ENCODE data around the gene BICRAL.
A peak's percentile ranks its signal among the peaks of the same experiment; 100 is the strongest.
"Not testable (repeated sequence)": the region's sequence is repeated elsewhere in the genome, so short reads cannot be mapped to it uniquely, and the experiment has no call there.

BICRAL gene

DNA sequence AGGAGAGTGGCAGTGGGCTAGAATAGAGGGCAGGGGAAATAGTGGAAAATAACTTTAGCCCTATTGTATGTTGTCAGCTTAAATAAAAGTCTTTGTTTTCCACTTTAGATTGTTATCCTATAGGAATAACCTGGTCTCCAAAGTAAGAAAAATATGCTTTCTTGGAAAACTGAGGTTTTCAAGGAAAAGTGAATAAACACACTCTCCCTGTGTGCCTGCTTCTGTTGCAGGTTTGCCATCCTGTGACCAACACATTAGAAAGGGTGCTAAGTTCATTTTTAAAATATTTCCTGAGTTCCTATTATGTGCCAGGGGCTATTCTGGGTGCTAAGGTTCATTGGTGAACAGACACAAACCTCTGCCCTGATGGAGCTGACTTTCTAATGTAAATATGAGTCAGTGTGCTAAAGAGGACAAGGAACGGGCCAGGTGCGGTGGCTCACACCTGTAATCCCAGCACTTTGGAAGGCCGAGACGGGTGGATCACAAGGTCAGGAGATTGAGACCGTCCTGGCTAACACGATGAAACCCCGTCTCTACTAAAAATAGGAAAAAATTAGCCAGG is 23.5 kb downstream of the BICRAL start:
- Histone ChIP-seq H3K9ac (ENCODE audit: low read length in 2 of 2) (no peak overlapping the region), H3K27me3 (ENCODE audit: control insufficient read depth in 1 of 2, insufficient read depth in 2 of 2, low read length in 2 of 2) (no peaks in the 10 kb centered on the region), H3K9me3 (ENCODE audit: control insufficient read depth in 2 of 2, low read length in 2 of 2) (no peaks in the 10 kb centered on the region), H3K4me3 (ENCODE audit: low read length in 2 of 2) (no peak overlapping the region), H3K4me1 (ENCODE audit: control insufficient read depth, insufficient read depth, low read length) (peaks cover under 1% of the 10 kb centered on the region), H3K36me3 (ENCODE audit: control insufficient read depth in 2 of 2, insufficient read depth in 2 of 2, low read length in 2 of 2) (peaks cover 0 to under 1% of the 10 kb centered on the region in 2 donors), H3K27ac (ENCODE audit: low read length) (no peak overlapping the region)

DNA sequence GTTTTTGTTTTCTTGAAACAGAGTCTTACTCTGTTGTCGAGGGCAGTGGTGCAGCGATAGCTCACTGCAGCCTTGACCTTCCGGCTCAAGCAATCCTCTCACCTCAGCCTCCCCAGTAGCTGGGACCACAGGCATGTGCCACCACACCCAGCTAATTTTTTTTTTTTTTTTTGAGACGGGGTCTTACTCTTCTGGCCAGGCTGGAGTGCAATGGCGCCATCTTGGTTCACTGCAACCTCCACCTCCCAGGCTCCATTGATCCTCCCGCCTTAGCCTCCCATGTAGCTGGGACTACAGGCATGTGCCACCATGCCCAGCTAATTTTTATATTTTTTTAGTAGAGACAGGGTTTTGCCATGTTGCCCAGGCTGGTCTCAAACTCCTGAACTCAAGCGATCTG is 24.5 kb downstream of the BICRAL start:
- not testable (repeated sequence) for H3K36me3 ChIP-seq (ENCODE audit: control insufficient read depth in 2 of 2, insufficient read depth in 2 of 2, low read length in 2 of 2); H3K9ac ChIP-seq (ENCODE audit: low read length in 2 of 2); H3K27ac ChIP-seq (ENCODE audit: low read length); H3K4me1 ChIP-seq (ENCODE audit: control insufficient read depth, insufficient read depth, low read length); H3K4me3 ChIP-seq (ENCODE audit: low read length in 2 of 2); H3K9me3 ChIP-seq (ENCODE audit: control insufficient read depth in 2 of 2, low read length in 2 of 2); H3K27me3 ChIP-seq (ENCODE audit: control insufficient read depth in 1 of 2, insufficient read depth in 2 of 2, low read length in 2 of 2)

DNA sequence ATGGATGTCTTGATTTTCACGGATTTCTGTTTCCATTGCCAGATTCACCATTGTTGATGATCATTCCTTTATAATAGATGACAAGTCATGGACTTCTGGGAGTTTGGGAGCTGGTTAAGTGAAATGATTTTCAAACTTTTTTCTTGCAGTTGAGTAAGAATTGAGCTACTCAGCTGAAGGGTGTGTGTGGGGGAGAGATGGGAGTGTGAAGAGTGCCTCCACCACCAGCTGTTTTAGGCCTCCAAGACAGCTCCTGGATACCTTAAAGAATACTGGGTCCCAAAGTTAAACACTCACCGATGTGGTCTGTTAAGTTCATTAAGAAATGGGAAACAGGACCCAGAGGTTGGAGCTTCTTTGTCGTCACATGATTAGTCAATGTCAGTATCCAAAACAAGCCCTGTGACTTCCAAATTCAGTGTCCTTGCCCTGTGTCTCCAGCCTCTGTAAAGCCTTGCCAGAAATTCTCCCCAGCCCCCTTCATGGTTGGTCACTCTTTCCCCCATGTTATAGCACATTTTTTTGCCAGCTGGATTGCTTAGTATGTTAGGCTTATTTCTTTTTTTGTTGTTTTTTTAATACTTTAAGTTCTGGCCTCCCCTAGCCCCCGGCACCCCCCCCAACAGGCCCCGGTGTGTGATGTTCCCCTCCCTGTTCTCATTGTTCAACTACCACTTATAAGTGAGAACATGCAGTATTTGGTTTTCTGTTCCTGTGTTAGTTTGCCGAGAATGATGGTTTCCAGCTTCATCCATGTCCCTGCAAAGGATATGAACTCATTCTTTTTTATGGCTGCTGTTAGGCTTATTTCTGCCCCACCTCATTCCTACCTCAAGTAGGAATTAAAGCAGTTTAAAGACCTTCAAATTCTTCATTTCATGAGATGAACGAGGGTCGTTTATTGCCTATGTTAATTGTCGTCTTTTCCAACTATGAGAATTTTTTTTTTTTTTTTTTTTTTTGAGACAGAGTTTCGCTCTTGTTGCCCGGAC is 26.9 kb downstream of the BICRAL start:
- Histone ChIP-seq H3K9me3 (ENCODE audit: control insufficient read depth in 2 of 2, low read length in 2 of 2) (no peaks in the 10 kb centered on the region), H3K27ac (ENCODE audit: low read length) (no peak overlapping the region)

DNA sequence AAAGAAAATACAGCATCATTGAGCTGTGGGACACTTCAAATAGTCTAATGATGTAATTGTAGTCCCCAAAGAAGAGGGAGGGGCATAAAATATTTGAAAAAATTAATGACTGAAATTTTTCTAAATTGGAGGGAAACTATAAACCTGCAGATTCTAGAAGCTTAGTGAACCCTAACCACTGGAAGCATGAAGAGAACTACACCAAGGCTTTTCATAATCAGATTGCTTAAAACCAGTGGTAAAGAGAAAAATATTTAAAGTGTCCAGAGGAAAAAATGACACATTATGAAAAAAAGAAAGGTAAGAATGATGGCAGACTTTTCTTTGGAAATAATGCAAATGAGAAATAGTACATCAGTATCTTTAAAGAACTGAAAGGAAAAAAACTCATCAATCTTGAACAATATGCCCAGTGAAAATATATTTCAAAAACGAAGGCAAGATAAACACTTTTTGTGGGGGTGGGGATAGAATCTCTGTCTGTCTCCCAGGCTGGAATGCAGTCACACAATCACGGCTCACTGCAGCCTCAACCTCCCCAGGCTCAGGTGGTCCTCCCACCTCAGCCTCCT is 31.3 kb downstream of the BICRAL start:
- no peak overlapping the region for H3K27ac ChIP-seq (ENCODE audit: low read length)
- H3K4me1 ChIP-seq (ENCODE audit: control insufficient read depth, insufficient read depth, low read length): no peaks in the 10 kb centered on the region
- H3K9me3 ChIP-seq (ENCODE audit: control insufficient read depth in 2 of 2, low read length in 2 of 2): no peaks in the 10 kb centered on the region
- H3K4me3 ChIP-seq (ENCODE audit: low read length in 2 of 2): no peak overlapping the region
- no peaks in the 10 kb centered on the region for H3K27me3 ChIP-seq (ENCODE audit: control insufficient read depth in 1 of 2, insufficient read depth in 2 of 2, low read length in 2 of 2)
- H3K9ac ChIP-seq (ENCODE audit: low read length in 2 of 2): no peak overlapping the region
- peaks cover 0 to 8% of the 10 kb centered on the region in 2 donors for H3K36me3 ChIP-seq (ENCODE audit: control insufficient read depth in 2 of 2, insufficient read depth in 2 of 2, low read length in 2 of 2)

More for the DNA sequence above, 26.9 kb downstream of the BICRAL start:
- Histone ChIP-seq H3K4me3 (ENCODE audit: low read length in 2 of 2) (no peak overlapping the region), H3K36me3 (ENCODE audit: control insufficient read depth in 2 of 2, insufficient read depth in 2 of 2, low read length in 2 of 2) (peaks cover 0 to 8% of the 10 kb centered on the region in 2 donors), H3K9ac (ENCODE audit: low read length in 2 of 2) (no peak overlapping the region), H3K27me3 (ENCODE audit: control insufficient read depth in 1 of 2, insufficient read depth in 2 of 2, low read length in 2 of 2) (no peaks in the 10 kb centered on the region), H3K4me1 (ENCODE audit: control insufficient read depth, insufficient read depth, low read length) (no peaks in the 10 kb centered on the region)

DNA sequence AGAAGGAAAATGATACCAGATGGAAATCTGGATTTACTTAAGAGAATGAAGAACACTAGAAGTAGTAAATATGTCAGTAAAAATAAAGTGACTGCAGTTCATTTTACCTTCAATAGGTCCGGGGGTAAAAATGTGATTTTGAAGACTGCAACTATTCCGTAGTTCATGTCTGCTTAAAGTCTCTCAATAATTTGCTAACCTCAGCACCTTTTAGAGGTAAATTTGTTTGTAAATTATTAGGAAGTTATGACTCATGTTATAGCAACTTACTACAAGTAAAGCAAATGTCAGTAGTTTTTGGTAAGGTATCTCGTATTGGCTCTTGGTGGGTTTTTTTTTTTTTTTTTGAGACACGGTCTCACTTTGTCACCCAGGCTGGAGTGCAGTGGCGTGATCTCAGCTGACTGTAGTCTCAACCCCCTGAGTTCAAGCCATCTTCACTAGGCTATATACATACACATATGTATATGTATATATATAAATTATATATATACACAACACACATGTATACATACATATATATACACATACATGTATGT is 32.1 kb downstream of the BICRAL start:
- Histone ChIP-seq H3K4me3 (ENCODE audit: low read length in 2 of 2) (no peak overlapping the region), H3K9me3 (ENCODE audit: control insufficient read depth in 2 of 2, low read length in 2 of 2) (no peaks in the 10 kb centered on the region), H3K9ac (ENCODE audit: low read length in 2 of 2) (no peak overlapping the region), H3K27me3 (ENCODE audit: control insufficient read depth in 1 of 2, insufficient read depth in 2 of 2, low read length in 2 of 2) (no peaks in the 10 kb centered on the region), H3K27ac (ENCODE audit: low read length) (no peak overlapping the region), H3K4me1 (ENCODE audit: control insufficient read depth, insufficient read depth, low read length) (no peaks in the 10 kb centered on the region), H3K36me3 (ENCODE audit: control insufficient read depth in 2 of 2, insufficient read depth in 2 of 2, low read length in 2 of 2) (peaks cover 0 to 8% of the 10 kb centered on the region in 2 donors)

DNA sequence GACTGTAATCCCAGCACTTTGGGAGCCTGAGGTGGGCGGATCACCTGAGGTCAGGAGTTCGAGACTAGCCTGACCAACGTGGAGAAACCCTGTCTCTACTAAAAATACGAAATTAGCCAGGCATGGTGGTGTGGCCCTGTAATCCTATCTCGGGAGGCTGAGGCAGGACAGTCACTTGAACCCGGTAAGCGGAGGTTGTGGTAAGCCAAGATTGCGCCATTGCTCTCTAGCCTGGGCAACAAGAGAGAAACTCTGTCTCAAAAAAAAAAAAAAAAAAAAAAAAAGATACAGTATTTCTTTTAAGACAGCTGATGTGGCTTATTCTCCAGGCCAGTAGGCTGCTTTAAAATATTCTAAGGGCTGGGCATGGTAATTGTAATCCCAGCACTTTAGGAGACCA is 33.9 kb downstream of the BICRAL start:
- H3K9me3 ChIP-seq (ENCODE audit: control insufficient read depth in 2 of 2, low read length in 2 of 2); H3K9ac ChIP-seq (ENCODE audit: low read length in 2 of 2); H3K27ac ChIP-seq (ENCODE audit: low read length); H3K4me3 ChIP-seq (ENCODE audit: low read length in 2 of 2); H3K4me1 ChIP-seq (ENCODE audit: control insufficient read depth, insufficient read depth, low read length); H3K36me3 ChIP-seq (ENCODE audit: control insufficient read depth in 2 of 2, insufficient read depth in 2 of 2, low read length in 2 of 2); H3K27me3 ChIP-seq (ENCODE audit: control insufficient read depth in 1 of 2, insufficient read depth in 2 of 2, low read length in 2 of 2): not testable (repeated sequence)

DNA sequence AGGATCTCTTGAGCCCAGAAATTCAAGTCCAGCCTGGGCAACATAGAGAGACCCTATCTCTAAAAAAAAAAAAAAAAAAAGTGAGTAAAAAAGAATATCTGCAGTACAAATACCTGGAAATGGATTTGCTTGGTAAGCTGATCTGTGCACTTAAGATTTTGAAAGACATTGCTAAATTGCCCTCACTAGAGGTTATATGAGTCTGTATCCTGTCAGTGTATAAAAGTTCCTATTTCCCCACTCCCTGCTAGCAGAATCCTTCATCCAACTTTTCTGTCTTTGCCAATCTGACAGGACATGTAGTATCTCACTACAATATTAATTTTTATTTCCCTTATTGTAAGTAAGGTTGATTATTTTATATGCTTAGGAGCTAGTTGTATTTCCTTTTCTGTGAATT is 36.1 kb downstream of the BICRAL start:
- Histone ChIP-seq H3K27me3 (ENCODE audit: control insufficient read depth in 1 of 2, insufficient read depth in 2 of 2, low read length in 2 of 2) (no peaks in the 10 kb centered on the region), H3K4me3 (ENCODE audit: low read length in 2 of 2) (no peak overlapping the region), H3K9me3 (ENCODE audit: control insufficient read depth in 2 of 2, low read length in 2 of 2) (no peaks in the 10 kb centered on the region), H3K27ac (ENCODE audit: low read length) (no peak overlapping the region), H3K36me3 (ENCODE audit: control insufficient read depth in 2 of 2, insufficient read depth in 2 of 2, low read length in 2 of 2) (peaks cover 0 to 3% of the 10 kb centered on the region in 2 donors), H3K4me1 (ENCODE audit: control insufficient read depth, insufficient read depth, low read length) (peaks cover 15% of the 10 kb centered on the region), H3K9ac (ENCODE audit: low read length in 2 of 2) (no peak overlapping the region)

DNA sequence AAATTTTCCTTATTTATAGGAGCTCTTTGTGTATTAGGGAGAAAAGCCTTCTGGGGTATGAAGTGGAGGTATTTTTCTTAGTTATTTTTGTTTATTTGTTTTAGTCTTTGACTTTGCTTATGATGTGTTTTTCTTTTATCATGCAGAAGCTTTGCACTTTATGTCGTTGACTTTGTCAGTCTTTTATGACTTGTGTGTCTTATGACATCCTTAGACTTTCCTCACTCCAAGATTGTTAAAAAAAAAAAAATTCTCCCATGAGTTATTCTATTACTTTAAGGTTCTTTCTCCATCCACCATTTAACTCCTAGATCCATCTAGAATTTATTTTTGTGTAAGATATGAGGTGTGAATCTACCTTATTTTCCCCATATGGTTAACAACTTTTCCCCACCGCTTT is 36.6 kb downstream of the BICRAL start:
- Histone ChIP-seq H3K27ac (ENCODE audit: low read length) (no peak overlapping the region), H3K4me1 (ENCODE audit: control insufficient read depth, insufficient read depth, low read length) (peaks cover 15% of the 10 kb centered on the region), H3K9me3 (ENCODE audit: control insufficient read depth in 2 of 2, low read length in 2 of 2) (no peaks in the 10 kb centered on the region), H3K27me3 (ENCODE audit: control insufficient read depth in 1 of 2, insufficient read depth in 2 of 2, low read length in 2 of 2) (no peaks in the 10 kb centered on the region), H3K36me3 (ENCODE audit: control insufficient read depth in 2 of 2, insufficient read depth in 2 of 2, low read length in 2 of 2) (peaks cover 0 to 5% of the 10 kb centered on the region in 2 donors), H3K4me3 (ENCODE audit: low read length in 2 of 2) (no peak overlapping the region), H3K9ac (ENCODE audit: low read length in 2 of 2) (no peak overlapping the region)

DNA sequence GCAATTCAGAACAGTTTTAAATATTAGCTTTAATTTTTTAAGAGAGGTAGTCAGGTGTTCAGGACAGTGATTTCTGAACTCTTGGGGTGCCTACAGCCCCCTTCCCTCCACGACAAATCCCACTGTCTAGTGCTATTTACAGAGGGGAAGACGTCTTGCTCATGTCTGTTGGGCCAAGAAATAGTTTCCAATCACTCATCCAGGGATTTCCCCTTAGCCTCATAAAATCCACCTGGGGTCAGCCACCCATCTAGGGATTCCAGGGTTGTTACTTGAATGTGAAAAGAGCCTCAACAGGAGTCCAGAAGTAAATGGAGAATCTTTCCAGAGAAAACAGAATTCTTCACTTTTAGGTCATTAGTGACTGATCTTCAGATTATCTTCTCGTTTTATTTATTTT is 37.0 kb downstream of the BICRAL start:
- no peaks in the 10 kb centered on the region for H3K27me3 ChIP-seq (ENCODE audit: control insufficient read depth in 1 of 2, insufficient read depth in 2 of 2, low read length in 2 of 2)
- H3K4me3 ChIP-seq (ENCODE audit: low read length in 2 of 2): no peak overlapping the region
- H3K4me1 ChIP-seq (ENCODE audit: control insufficient read depth, insufficient read depth, low read length): peaks cover 15% of the 10 kb centered on the region
- no peak overlapping the region for H3K9ac ChIP-seq (ENCODE audit: low read length in 2 of 2)
- H3K27ac ChIP-seq (ENCODE audit: low read length): no peak overlapping the region
- peaks cover 0 to 5% of the 10 kb centered on the region in 2 donors for H3K36me3 ChIP-seq (ENCODE audit: control insufficient read depth in 2 of 2, insufficient read depth in 2 of 2, low read length in 2 of 2)
- no peaks in the 10 kb centered on the region for H3K9me3 ChIP-seq (ENCODE audit: control insufficient read depth in 2 of 2, low read length in 2 of 2)

DNA sequence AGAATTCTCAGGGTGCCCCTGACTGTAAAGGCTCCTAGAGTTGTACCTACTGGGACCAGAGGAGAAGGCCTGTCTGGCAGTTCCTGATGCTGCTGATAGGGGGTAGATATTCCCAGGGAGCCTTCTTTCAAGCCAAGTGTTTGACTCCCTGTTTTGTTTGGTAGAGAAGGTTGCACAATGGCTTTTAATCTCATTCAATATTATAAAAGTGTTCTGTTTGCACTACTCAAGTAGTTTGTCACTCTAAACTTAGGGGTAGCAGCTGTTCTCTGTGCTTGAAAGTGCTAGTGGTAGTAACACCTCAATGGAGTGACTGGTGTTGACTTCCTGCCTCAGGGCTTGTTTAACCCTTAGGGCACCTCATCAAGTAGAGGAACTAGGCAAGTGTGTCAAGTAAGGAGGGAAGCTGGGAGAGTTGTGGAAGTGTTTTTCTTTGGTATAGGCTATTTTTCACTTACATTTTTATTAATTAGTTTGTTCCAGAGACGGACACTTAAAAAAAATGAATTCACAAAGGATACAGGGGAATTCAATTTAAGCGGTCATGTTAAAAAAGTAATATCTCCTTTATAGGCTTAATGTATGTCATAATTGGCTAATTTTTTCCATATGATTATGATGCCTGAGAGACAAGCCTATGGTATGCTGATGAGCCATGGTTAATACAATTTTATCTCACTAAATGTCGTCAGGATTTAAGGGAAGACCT is 38.1 kb downstream of the BICRAL start:
- Histone ChIP-seq H3K27me3 (ENCODE audit: control insufficient read depth in 1 of 2, insufficient read depth in 2 of 2, low read length in 2 of 2) (no peaks in the 10 kb centered on the region), H3K4me3 (ENCODE audit: low read length in 2 of 2) (peak overlapping the region in 1 of 2 donors; percentile 68), H3K27ac (ENCODE audit: low read length) (peak overlapping the region; percentile 81), H3K9me3 (ENCODE audit: control insufficient read depth in 2 of 2, low read length in 2 of 2) (no peaks in the 10 kb centered on the region), H3K9ac (ENCODE audit: low read length in 2 of 2) (no peak overlapping the region), H3K4me1 (ENCODE audit: control insufficient read depth, insufficient read depth, low read length) (peaks cover 15% of the 10 kb centered on the region), H3K36me3 (ENCODE audit: control insufficient read depth in 2 of 2, insufficient read depth in 2 of 2, low read length in 2 of 2) (peaks cover 0 to 9% of the 10 kb centered on the region in 2 donors)

Measured in stomach smooth muscle (tissue), 2 donors.